Eye (tissue), 1 donor: ENCODE measurements around the gene PCBP4.
"Not testable (repeated sequence)": the region's sequence is repeated elsewhere in the genome, so short reads cannot be mapped to it uniquely, and the experiment has no call there.

Experiments
- DNase-seq: peaks from one replicate; pipeline ENCODE4 v3.0.0-alpha.2; 2015

The PCBP4 gene

GRCh38 chr3:51937611-51938450, 29.4 kb downstream of the PCBP4 start:
- DNase-seq: no peak

GRCh38 chr3:51937014-51937413, 30.2 kb downstream of the PCBP4 start:
- no peak for DNase-seq

- no peak for DNase-seq
Observed at GRCh38 chr3:51935886-51936755, 31.1 kb downstream of the PCBP4 start.

- DNase-seq: no peak
Observed at GRCh38 chr3:51934991-51935885, 32.0 kb downstream of the PCBP4 start.

- DNase-seq: no peak
Observed at GRCh38 chr3:51934139-51934850, 33.0 kb downstream of the PCBP4 start.

GRCh38 chr3:51933471-51934138, 33.6 kb downstream of the PCBP4 start:
- DNase-seq: no peak

GRCh38 chr3:51932471-51933370, 34.5 kb downstream of the PCBP4 start:
- DNase-seq: no peak

- DNase-seq: no peak
Observed at GRCh38 chr3:51931756-51932155, 35.5 kb downstream of the PCBP4 start.

- DNase-seq: no peak
Observed at GRCh38 chr3:51930439-51930838, 36.8 kb downstream of the PCBP4 start.

- DNase-seq: no peak
Observed at GRCh38 chr3:51929420-51930003, 37.7 kb downstream of the PCBP4 start.

GRCh38 chr3:51928981-51929380, 38.3 kb downstream of the PCBP4 start:
- DNase-seq: not testable (repeated sequence)

- no peak for DNase-seq
Observed at GRCh38 chr3:51928438-51928837, 38.8 kb downstream of the PCBP4 start.

GRCh38 chr3:51927061-51927977, 39.9 kb downstream of the PCBP4 start:
- no peak for DNase-seq

- DNase-seq: no peak
Observed at GRCh38 chr3:51921081-51921578, 46.1 kb downstream of the PCBP4 start.

GRCh38 chr3:51916418-51916817, 50.8 kb downstream of the PCBP4 start:
- DNase-seq: no peak

GRCh38 chr3:51908026-51908425, 59.2 kb downstream of the PCBP4 start:
- DNase-seq: no peak
